Activated CD4-positive, alpha-beta T cell treated with anti-CD3 and anti-CD28 coated beads, Interleukin-2, amount 50 U/mL, for 4 hours (primary cell): ENCODE measurements around the gene CPNE6.
"Not testable (repeated sequence)": the region's sequence is repeated elsewhere in the genome, so short reads cannot be mapped to it uniquely, and the experiment has no call there.

Source experiments
- DNase-seq, 2 experiments: peaks; one replicate each; pipeline ENCODE4 v3.0.0-alpha.2; 2020

The CPNE6 gene

DNA sequence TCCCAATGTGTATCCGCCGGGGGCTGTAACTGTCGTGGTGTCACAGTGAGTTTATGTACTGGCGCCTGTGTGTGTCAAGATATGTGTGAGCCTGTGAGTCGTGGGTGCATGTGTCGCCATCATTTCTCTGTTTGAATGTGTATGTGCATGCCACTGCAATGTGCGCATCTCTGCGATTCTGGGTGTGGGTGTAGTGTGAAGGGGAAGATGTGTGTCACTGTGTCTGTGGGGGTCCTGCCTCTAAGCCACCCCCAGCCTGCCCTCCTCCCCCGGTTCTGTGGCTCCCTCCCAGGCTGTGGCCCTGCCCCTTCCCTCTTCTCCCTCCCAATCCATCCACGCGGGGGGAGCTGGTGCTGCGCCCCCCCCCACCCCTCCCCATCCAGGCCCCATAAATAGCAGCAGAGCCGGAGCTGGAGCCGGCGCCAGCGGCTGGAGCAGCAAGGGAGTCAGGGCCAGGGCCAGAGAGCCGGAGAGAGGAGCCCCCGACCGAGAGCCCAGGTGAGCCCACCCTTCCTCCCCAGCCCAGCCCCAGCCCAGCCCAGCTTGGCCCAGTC is at the start of gene CPNE6:
TSS of gene CPNE6 (plus strand) at position 419 of the 554 bp plus-strand sequence. CDS start 1,375 bp downstream, outside the sequence.
- no peak for DNase-seq

- not testable (repeated sequence) for DNase-seq
Measured at GRCh38 chr14:24024939-24025418, 46.4 kb upstream of the CPNE6 start.

DNA sequence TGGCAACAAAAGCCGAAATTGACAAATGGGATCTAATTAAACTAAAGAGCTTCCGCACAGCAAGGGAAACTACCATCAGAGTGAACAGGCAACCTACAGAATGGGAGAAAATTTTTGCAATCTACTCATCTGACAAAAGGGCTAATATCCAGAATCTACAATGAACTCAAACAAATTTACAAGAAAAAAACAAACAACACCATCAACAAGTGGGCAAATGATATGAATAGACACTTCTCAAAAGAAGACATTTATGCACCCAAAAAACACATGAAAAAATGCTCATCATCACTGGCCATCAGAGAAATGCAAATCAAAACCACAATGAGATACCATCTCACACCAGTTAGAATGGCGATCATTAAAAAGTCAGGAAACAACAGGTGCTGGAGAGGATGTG is 41.7 kb upstream of the CPNE6 start:
- not testable (repeated sequence) for DNase-seq

GRCh38 chr14:24031331-24031730 is 40.0 kb upstream of the CPNE6 start:
- not testable (repeated sequence) for DNase-seq

DNA sequence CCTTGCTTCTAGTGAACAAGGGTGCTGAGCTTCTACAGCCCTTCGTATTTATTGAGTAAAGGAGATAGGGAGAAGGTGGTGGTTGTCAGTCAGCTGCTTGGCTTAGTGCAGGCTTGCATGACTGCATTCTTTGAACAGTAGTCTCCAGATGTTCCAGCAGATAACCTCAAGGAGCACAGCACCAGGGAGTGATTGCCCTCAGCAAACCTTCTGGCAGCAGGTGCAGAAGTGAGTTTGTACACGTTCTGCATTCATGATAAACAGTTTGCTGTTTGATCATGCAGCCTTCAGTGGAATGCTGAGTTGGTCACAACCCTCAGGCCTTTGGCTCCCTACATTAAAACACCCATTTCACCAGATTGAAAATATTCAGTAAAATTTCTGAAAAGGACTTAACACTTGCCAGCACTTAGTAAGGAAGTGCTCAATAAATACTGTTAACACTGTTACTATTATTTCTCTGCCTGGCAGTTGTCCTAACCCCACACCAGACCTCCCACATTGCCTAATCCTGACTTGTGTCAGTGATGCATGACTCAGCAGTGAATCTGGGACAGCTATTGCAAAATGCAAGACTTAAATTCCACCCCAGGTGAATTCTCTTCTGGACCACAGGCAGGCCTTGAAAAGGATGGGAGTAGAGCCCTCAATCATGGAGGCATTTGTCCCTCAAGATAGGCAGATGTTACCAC is 38.5 kb upstream of the CPNE6 start:
- no peak for DNase-seq

- DNase-seq, result not testable (repeated sequence)
Measured at GRCh38 chr14:24035769-24036168, 35.6 kb upstream of the CPNE6 start.

- peak; percentile 56 to 58 for DNase-seq
Measured at GRCh38 chr14:24036169-24036962, 35.0 kb upstream of the CPNE6 start.

GRCh38 chr14:24036963-24037657 is 34.3 kb upstream of the CPNE6 start:
- DNase-seq, result not testable (repeated sequence)

- DNase-seq, result no peak
Measured at GRCh38 chr14:24037658-24038037, 33.7 kb upstream of the CPNE6 start.

DNA sequence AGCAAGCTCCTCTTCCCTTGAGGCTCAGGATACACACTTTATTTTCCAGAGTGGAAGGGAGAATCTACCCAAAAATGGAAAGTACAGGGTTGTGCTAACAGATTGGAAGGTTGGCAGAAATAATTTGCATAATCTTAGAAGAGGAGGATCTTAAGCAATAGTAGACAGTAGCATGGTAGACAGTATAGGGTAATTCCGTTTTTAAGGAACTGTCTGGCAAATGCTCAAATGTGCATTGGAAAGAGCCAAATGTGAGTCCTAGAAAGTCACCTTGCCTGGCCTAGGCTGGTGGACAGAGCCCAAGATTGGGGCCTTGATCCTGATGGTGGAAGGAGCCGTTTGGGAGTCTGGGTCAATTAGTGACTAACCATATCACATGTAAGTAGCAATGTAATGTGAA is 32.7 kb upstream of the CPNE6 start:
- no peak for DNase-seq

GRCh38 chr14:24040692-24041091 is 30.7 kb upstream of the CPNE6 start:
- no peak for DNase-seq

GRCh38 chr14:24042746-24043145 is 28.6 kb upstream of the CPNE6 start:
- DNase-seq, result no peak

DNA sequence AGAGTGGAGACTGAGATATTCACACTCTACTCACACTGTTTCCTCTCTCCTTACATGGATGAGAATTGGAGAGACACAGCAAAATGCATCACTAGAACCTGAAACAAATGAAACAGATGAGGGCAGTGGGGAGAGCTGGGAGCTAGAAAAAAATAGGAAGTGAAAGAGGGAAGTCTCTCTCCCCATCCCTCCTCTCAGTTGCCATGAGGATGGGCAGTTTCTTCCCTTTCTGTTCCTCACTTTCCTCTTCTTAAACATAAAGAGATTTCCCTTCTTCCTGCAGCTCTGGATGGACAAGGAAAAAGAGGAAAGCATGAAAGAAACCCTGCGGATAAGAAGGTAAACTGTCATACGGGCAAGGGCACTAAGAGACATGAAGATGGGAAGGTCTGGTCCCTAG is 22.4 kb upstream of the CPNE6 start:
- not testable (repeated sequence) for DNase-seq

- not testable (repeated sequence) for DNase-seq
Measured at GRCh38 chr14:24050753-24051152, 20.6 kb upstream of the CPNE6 start.

- DNase-seq, result no peak
Measured at GRCh38 chr14:24051176-24051788, 20.1 kb upstream of the CPNE6 start.

GRCh38 chr14:24051789-24052655 is 19.3 kb upstream of the CPNE6 start, which contains the start of gene CARMIL3:
CARMIL3 (plus strand) TSS chr14:24052009; CDS start chr14:24052154, 145 bp downstream.
- DNase-seq, result peak; percentile 39 to 40

DNA sequence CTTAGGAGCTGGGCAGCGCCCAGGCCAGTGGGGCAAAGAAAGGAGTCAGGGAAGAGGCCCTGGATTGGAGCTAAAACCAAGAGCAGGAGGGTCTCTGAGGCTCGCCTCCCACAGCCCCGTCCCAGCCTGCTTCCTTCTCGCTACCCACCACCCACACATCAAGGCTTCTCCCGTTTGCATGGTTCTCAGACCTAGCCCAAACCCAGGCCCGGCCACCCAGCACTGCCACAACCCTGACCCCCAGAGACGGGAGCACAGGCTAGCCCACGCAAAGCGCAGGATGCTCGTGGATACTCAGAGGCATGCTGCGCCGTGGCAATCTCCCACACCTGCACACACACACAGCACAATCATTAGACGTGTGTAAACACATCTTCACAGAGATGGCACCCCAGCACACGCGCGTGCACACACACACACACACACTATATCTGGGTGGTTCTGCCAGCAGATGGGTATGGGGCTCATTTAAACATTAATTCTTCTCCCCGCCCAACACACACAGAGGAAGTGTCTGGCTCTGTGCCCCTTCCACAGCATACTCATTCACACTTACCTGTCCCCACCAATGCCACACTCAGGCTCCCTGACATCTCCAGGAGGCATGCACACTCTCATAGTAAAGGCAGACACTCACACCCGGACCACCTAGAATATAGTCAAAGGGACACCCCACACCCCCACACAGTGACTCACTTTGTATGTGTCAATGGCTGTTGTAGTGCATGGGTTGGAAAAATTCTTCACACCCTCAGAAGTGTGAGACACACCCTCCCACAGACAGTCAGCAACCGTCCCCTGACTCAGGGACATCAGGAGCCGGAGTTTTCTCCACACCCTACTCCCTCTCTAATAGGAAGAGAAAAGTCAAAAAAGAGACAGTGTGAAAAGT is 18.5 kb upstream of the CPNE6 start:
- peak; percentile 46 to 59 for DNase-seq

DNA sequence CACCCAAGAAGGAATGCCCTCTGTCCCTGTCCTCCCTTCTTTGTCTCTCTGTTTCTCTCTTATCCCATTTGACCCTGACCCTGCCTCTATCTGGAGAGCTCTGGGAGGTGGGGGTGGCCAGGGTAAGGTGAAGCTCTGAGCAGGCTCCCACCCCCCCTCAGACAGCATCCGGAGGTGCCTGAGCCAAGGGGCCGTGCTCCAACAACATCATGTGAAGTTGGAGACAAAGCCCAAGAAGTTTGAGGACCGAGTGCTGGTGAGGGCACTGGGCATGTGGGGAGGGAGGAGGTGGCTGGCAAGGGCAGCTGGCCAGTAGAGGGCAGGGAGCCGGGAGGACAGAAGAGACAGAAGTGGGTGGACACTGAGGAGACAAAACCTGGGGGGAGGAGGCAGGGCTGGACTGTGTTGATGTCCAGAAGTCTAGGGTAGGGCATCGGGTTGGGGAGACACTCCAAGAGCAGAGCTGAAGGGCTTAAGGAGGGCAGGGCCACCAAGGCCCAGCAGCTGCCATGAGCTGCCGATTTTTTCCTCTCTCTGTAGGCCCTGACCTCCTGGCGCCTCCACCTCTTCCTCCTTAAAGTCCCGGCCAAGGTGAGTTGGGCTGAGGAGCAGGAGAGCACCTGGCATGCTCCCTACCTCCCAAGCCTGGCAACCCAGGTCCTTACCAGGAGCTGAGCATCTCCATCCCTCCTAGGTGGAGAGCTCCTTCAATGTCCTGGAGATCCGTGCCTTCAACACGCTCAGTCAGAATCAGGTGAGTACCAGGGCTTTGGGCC is 17.6 kb upstream of the CPNE6 start:
- DNase-seq, result no peak

DNA sequence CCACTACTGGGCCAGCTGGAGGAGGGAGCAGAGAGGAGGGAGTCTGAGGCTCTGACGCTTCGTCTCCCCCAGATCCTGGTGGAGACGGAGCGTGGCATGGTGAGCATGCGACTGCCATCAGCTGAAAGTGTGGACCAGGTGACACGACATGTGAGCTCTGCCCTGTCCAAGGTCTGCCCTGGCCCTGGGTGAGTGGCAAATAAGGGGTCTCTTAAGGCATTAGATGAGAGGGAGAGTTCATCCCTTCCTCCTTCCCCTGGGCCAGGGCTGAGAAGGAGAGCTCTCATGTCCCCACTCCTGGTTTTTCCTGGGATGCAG is 17.1 kb upstream of the CPNE6 start:
- no peak for DNase-seq

GRCh38 chr14:24054646-24055045 is 16.7 kb upstream of the CPNE6 start:
- no peak for DNase-seq
